ENCODE measurements around the gene ZBTB20.
"Not testable (repeated sequence)": the region's sequence is repeated elsewhere in the genome, so short reads cannot be mapped to it uniquely, and the experiment has no call there.

Gene ZBTB20

GRCh38 chr3:114707252-114707860 lies 439.7 kb downstream of the ZBTB20 start:
- no peak for DNase-seq

- no peak for DNase-seq
Measured at GRCh38 chr3:114706591-114707232, 440.4 kb downstream of the ZBTB20 start.

- no peak for DNase-seq
Measured at GRCh38 chr3:114700637-114701234, 446.4 kb downstream of the ZBTB20 start.

- DNase-seq, result no peak
Measured at GRCh38 chr3:114698146-114699105, 448.7 kb downstream of the ZBTB20 start.

- no peak for DNase-seq
Measured at GRCh38 chr3:114697401-114697800, 449.7 kb downstream of the ZBTB20 start.

GRCh38 chr3:114694251-114694650 lies 452.8 kb downstream of the ZBTB20 start:
- no peak for DNase-seq

GRCh38 chr3:114691871-114692270 lies 455.2 kb downstream of the ZBTB20 start:
- no peak for DNase-seq

GRCh38 chr3:114690911-114691310 lies 456.2 kb downstream of the ZBTB20 start:
- no peak for DNase-seq

- DNase-seq, result no peak
Measured at GRCh38 chr3:114687151-114687550, 459.9 kb downstream of the ZBTB20 start.

- DNase-seq, result no peak
Measured at GRCh38 chr3:114686621-114687020, 460.5 kb downstream of the ZBTB20 start.

- no peak for DNase-seq
Measured at GRCh38 chr3:114685161-114685560, 461.9 kb downstream of the ZBTB20 start.

GRCh38 chr3:114680299-114680698 lies 466.8 kb downstream of the ZBTB20 start:
- no peak for DNase-seq

- not testable (repeated sequence) for DNase-seq
Measured at GRCh38 chr3:114679773-114680172, 467.3 kb downstream of the ZBTB20 start.

GRCh38 chr3:114675104-114675503 lies 472.0 kb downstream of the ZBTB20 start:
- DNase-seq, result no peak

- no peak for DNase-seq
Measured at GRCh38 chr3:114674036-114674435, 473.1 kb downstream of the ZBTB20 start.

- DNase-seq, result no peak
Measured at GRCh38 chr3:114673481-114673880, 473.6 kb downstream of the ZBTB20 start.

GRCh38 chr3:114672692-114673447 lies 474.2 kb downstream of the ZBTB20 start:
- DNase-seq, result no peak

GRCh38 chr3:114671741-114672510 lies 475.2 kb downstream of the ZBTB20 start:
- DNase-seq, result no peak

- no peak for DNase-seq
Measured at GRCh38 chr3:114669614-114670013, 477.5 kb downstream of the ZBTB20 start.

- no peak for DNase-seq
Measured at GRCh38 chr3:114668099-114668498, 479.0 kb downstream of the ZBTB20 start.

GRCh38 chr3:114666623-114667022 lies 480.5 kb downstream of the ZBTB20 start:
- DNase-seq, result no peak

GRCh38 chr3:114664006-114664405 lies 483.1 kb downstream of the ZBTB20 start:
- DNase-seq, result no peak
